ENCODE measurements around the gene PRKACB.

DNA sequence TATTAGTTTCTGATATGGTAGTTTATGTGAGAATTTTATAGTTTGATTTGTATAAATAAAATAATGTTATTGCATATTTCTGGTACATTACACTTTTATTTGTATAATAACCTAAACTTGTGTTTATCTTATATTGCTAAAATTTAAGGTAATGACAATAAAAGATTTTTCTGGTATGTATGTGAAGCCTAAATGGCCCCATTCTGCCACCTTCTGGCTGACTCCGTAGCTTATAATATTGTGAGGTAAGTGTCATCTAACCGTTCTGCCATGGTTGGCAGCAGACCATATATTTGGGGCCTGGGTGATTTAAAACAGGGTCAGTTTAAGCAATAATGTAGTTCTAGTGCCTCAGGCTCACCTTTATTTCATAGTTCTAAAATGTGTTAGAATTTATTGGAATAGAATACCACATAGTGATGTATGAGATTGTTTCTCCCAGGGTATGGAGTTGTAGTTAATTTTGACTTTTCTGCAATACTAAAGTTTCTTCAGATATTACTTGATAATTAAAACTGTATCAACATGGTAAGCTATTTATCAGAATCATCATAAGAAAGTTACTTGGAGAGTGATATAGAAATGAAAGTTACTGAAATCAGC is 21.2 kb upstream of the PRKACB start:
- TF ChIP-seq RAD21 (IDR thresholded peaks at IDR 0.05; ENCODE audit: low read depth), result peak; percentile 78
- no peak for TF ChIP-seq EGR1 (IDR thresholded peaks at IDR 0.05)
- no peak for TF ChIP-seq FOXM1 (IDR thresholded peaks at IDR 0.05; ENCODE audit: borderline replicate concordance, low read depth)
- TF ChIP-seq, protein P1, sequence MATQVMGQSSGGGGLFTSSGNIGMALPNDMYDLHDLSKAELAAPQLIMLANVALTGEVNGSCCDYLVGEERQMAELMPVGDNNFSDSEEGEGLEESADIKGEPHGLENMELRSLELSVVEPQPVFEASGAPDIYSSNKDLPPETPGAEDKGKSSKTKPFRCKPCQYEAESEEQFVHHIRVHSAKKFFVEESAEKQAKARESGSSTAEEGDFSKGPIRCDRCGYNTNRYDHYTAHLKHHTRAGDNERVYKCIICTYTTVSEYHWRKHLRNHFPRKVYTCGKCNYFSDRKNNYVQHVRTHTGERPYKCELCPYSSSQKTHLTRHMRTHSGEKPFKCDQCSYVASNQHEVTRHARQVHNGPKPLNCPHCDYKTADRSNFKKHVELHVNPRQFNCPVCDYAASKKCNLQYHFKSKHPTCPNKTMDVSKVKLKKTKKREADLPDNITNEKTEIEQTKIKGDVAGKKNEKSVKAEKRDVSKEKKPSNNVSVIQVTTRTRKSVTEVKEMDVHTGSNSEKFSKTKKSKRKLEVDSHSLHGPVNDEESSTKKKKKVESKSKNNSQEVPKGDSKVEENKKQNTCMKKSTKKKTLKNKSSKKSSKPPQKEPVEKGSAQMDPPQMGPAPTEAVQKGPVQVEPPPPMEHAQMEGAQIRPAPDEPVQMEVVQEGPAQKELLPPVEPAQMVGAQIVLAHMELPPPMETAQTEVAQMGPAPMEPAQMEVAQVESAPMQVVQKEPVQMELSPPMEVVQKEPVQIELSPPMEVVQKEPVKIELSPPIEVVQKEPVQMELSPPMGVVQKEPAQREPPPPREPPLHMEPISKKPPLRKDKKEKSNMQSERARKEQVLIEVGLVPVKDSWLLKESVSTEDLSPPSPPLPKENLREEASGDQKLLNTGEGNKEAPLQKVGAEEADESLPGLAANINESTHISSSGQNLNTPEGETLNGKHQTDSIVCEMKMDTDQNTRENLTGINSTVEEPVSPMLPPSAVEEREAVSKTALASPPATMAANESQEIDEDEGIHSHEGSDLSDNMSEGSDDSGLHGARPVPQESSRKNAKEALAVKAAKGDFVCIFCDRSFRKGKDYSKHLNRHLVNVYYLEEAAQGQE (IDR thresholded peaks at IDR 0.05; ENCODE audit: low read depth), result no peak
- no peak for TF ChIP-seq NFIC (IDR thresholded peaks at IDR 0.05)

Measured in Ishikawa (cell line).